Epithelial cell of proximal tubule (primary cell): ENCODE results near the gene APLN. TPM values are rescaled to one million over a fixed set of nuclear protein-coding genes. Genes with fewer than 3 reads are reported as not detected.
A peak's percentile ranks its signal among the peaks of the same experiment; 100 is the strongest.

Experiments
- DNase-seq: peaks from one replicate; pipeline ENCODE4 v3.0.0-alpha.2; 2011; ENCODE audit warnings: low read depth
- H3K4me3 ChIP-seq: 2 replicates; pipeline ENCODE4 v1.5.1; 2011; ENCODE audit warnings: low read depth, mild to moderate bottlenecking, low read length
- CTCF ChIP-seq: conservative IDR thresholded peaks from 2 replicates; pipeline ENCODE4 v1.5.1; 2012; ENCODE audit warnings: low read depth, mild to moderate bottlenecking, low read length
- total RNA-seq: library from RNA; depleted of rRNA; stranded (reverse); fragments of >200 nt; gene quantifications from 2 replicates; pipeline ENCODE4 v1.2.3, GENCODE V29; 2015

APLN gene
- total RNA-seq, 1 donor from 2014 or later, result 1.8 TPM

DNA sequence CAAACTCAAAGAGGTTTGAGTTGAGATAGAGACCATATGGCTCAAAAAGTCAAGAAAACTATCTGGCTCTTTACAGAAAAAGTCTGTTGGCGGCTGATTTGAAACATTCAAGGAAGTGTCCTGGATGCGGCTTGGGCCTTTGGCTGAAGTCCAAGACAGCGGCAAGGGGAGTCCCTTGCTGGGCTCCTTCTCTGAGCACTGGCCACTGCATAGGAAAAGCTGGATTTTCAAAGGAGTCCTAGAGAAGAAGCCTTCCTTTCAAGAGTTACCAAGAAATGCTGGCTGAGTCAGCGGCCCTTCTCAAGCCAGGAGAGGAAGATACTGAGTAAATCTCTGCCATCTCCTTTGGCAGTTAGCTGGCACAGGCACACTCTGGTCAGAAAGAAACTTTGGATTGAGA is 12.1 kb downstream of the APLN start:
- TF ChIP-seq CTCF, result no peak
- no peak for DNase-seq
- no peak overlapping the region for H3K4me3 ChIP-seq

DNA sequence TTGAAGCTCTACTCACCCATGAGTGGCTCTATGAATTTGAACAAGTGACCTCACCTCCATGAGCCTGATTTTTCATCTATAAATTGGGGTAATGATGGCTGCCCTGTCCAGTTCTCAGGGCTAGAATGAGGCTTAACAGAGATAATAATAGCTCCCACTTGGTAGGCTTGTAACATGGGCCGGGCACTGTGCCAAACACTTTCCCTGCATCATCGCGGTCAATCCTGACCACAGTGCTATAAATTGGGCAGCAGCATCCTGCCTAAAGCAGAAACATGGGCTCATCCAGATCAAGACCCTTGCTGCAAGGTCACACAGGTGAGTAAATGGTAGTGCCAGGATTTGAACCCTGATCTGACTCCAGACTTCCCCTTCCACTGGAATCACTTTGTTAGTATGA is 12.8 kb downstream of the APLN start:
- no peak for TF ChIP-seq CTCF
- no peak for DNase-seq
- no peak overlapping the region for H3K4me3 ChIP-seq

- DNase-seq, result no peak
- TF ChIP-seq CTCF, result no peak
- H3K4me3 ChIP-seq, result no peak overlapping the region
Observed at GRCh38 chrX:129641469-129641868, 13.3 kb downstream of the APLN start.

- DNase-seq, result no peak
- TF ChIP-seq CTCF, result no peak
Observed at GRCh38 chrX:129640737-129641136, 14.0 kb downstream of the APLN start.

GRCh38 chrX:129638917-129639316 is 15.8 kb downstream of the APLN start:
- no peak for DNase-seq
- no peak overlapping the region for H3K4me3 ChIP-seq
- no peak for TF ChIP-seq CTCF

More at GRCh38 chrX:129640737-129641136, 14.0 kb downstream of the APLN start:
- no peak overlapping the region for H3K4me3 ChIP-seq

DNA sequence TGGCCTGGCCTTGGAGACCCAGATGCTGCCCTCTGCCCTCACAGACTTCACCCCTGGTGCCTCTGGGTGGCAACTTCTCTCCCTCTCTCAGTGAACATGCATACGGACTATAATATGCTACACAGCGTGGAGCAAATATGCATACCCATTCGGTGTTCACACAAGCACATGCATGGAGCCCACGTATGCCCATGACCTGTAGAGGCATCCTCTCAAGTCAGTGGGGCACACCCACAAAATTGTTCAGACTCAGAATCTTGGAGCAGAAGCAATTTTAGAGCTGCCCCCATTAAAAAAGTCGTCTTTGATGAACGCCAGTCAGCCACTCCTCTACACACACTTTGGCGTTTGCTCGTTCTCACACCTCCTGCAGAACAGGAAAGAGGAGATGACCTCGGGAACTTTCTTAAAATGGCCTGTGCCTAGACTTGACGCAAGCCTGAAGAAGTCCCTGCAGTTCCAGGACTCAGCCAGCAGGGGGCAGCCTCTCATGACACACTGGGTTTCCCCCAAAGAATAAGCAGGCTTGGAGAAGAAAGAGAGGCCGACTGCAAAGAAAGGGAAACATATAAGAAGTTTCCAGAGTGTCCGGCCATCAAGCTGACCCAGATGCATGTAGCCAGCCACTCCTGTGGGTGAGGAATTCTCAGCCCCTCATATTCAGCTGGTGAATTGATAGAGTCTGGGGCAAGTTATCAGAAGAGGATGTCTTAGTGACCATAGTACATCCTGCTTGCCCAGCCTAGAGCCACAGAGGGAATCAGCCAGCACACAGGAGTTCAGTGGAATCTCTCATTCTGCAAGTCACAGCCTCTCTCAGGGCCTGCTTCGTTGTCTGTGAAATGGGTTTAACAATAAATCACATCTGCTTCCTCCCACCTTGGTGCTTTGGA is 17.3 kb downstream of the APLN start:
- DNase-seq, result no peak
- TF ChIP-seq CTCF, result peak; percentile 78
- no peak overlapping the region for H3K4me3 ChIP-seq
